Keratinocyte (primary cell): Measurements from ENCODE around the gene SCFD2. TPM values are rescaled to one million over a fixed set of nuclear protein-coding genes. Genes with fewer than 3 reads are reported as not detected.

Experiments used
- DNase-seq: peaks from one replicate; pipeline ENCODE4 v3.0.0-alpha.2; 2011; ENCODE audit warnings: low read depth, missing footprints, low spot score
- FAIRE-seq: peaks from 2 replicates; lab custom pipeline; 2011; peaks lifted over from hg19 to GRCh38; lab: Jason Lieb, UNC
- H2AFZ ChIP-seq: 2 replicates; pipeline ENCODE4 v1.6.0; 2012; ENCODE audit warnings: low read length, control low read depth, inconsistent platforms; ENCODE audit not compliant: control insufficient read depth
- H3K27ac ChIP-seq: 2 replicates; pipeline ENCODE4 v1.5.1; 2011; ENCODE audit warnings: low read length; ENCODE audit not compliant: control insufficient read depth, insufficient read depth
- H3K27me3 ChIP-seq: 3 replicates; pipeline ENCODE4 v1.6.0; 2011; ENCODE audit warnings: low read length; ENCODE audit not compliant: control insufficient read depth, insufficient read depth; ENCODE audit errors: extremely low read depth
- H3K36me3 ChIP-seq, 2 experiments: 2 replicates in 1 of 2; 3 replicates in 1 of 2; pipeline ENCODE4 v1.5.1; 2011; ENCODE audit warnings: low read length in 2 of 2, mild to moderate bottlenecking in 1 of 2; ENCODE audit not compliant: control insufficient read depth in 2 of 2, insufficient read depth in 2 of 2; ENCODE audit errors: extremely low read depth in 1 of 2
- H3K4me1 ChIP-seq: 3 replicates; pipeline ENCODE4 v1.5.1; 2011; ENCODE audit warnings: low read length; ENCODE audit not compliant: control insufficient read depth, insufficient read depth; ENCODE audit errors: extremely low read depth
- H3K4me2 ChIP-seq: 3 replicates; pipeline ENCODE4 v1.6.0; 2011; ENCODE audit warnings: low read depth, low read length; ENCODE audit not compliant: control insufficient read depth, insufficient read depth; ENCODE audit errors: extremely low read depth
- H3K4me3 ChIP-seq, 3 experiments: fragments of 200-600 bp in 1 of 3; sonication (generic) in 1 of 3; 2 replicates in 2 of 3; 3 replicates in 1 of 3; pipeline ENCODE4 v1.5.1; 2011 to 2016; ENCODE audit warnings: low read length in 3 of 3, mild to moderate bottlenecking in 3 of 3, control low read depth in 2 of 3, inconsistent platforms in 1 of 3, low read depth in 1 of 3, mixed read lengths in 1 of 3, mixed run types in 1 of 3, moderate library complexity in 1 of 3; ENCODE audit not compliant: control insufficient read depth in 2 of 3, insufficient read depth in 2 of 3; ENCODE audit errors: extremely low read depth in 1 of 3
- H3K79me2 ChIP-seq: 2 replicates; pipeline ENCODE4 v1.6.0; 2012; ENCODE audit warnings: low read length; ENCODE audit not compliant: control insufficient read depth, insufficient read depth
- H3K9ac ChIP-seq: 3 replicates; pipeline ENCODE4 v1.6.0; 2011; ENCODE audit warnings: low read length; ENCODE audit not compliant: control insufficient read depth, insufficient read depth; ENCODE audit errors: extremely low read depth
- H3K9me1 ChIP-seq: 3 replicates; pipeline ENCODE4 v1.6.0; 2011; ENCODE audit warnings: low read length; ENCODE audit not compliant: control insufficient read depth, insufficient read depth; ENCODE audit errors: extremely low read depth
- H3K9me3 ChIP-seq: 2 replicates; pipeline ENCODE4 v1.5.1; 2012; ENCODE audit warnings: low read depth, low read length; ENCODE audit not compliant: control insufficient read depth
- H4K20me1 ChIP-seq: 3 replicates; pipeline ENCODE4 v1.6.0; 2011; ENCODE audit warnings: low read length; ENCODE audit not compliant: control insufficient read depth, insufficient read depth; ENCODE audit errors: extremely low read depth
- EZH2 ChIP-seq: IDR thresholded peaks from one replicate; pipeline ENCODE4 v1.6.1; 2012; ENCODE audit warnings: inconsistent platforms, mild to moderate bottlenecking, low read length, moderate library complexity
- dilution Hi-C: fragments of 300-500 bp; cut with MboI; formaldehyde crosslinking; loops from one replicate; pipeline ENCODE4 v1.7.0; 2020; ENCODE audit warnings: low sequenced_read_pairs; ENCODE audit not compliant: extremely low pct_ligation_motif_present
- polyA plus RNA-seq, 5 experiments: library from polyadenylated mRNA; depleted of rRNA in 3 of 5; stranded (reverse) in 3 of 5; stranded (forward) in 1 of 5; unstranded in 1 of 5; fragments of >200 nt; gene quantifications; 1 replicate in 1 of 5; 2 replicates in 3 of 5; 3 replicates in 1 of 5; pipeline versions ENCODE4 v1.2.1 to v1.2.3, GENCODE V29; 2011 to 2012; ENCODE audit warnings: missing spikeins in 2 of 5, low read depth in 1 of 5, low replicate concordance in 1 of 5
- TF ChIP-seq, protein P1 (sequence below), 3 experiments: IDR thresholded peaks in 1 of 3; conservative IDR thresholded peaks in 1 of 3; optimal IDR thresholded peaks in 1 of 3; 2 replicates in 2 of 3; 3 replicates in 1 of 3; pipeline versions ENCODE3 to v1.5.1; 2011; ENCODE audit warnings: low read length in 3 of 3, mild to moderate bottlenecking in 3 of 3, moderate library complexity in 2 of 3, control low read depth in 1 of 3, inconsistent platforms in 1 of 3; ENCODE audit not compliant: insufficient read depth in 2 of 3; ENCODE audit errors: extremely low read depth in 1 of 3

SCFD2 gene
- polyA plus RNA-seq, 1 donor (not counting 4 experiments of a cell fraction or from before 2014, with no cell fraction given) = 13.9 TPM

DNA sequence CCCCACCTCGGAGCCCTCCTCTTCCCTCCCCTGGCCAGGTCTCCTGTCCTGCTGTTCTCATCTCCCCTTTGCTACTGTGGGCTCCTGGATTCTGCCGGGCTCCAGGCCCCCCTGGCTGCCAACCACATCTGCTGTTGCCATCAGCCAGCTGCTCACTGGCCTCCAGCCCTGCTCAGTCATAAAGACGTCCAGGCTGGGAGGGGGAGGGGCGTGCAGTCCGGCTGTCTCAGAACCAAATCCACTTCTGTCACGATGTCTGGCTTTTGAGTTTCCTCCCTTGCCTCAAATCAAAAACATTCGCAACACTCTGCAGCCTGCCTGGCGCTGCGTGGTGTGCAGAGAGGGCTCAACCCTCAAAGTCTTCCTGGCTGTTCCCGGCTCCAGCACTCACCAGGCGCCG lies 496.7 kb downstream of the SCFD2 start:
- no peaks in the 10 kb centered on the region for H3K27me3 ChIP-seq
- FAIRE-seq (no peak), DNase-seq (no peak)
- H2AFZ ChIP-seq = no peak overlapping the region
- H3K9me1 ChIP-seq = no peaks in the 10 kb centered on the region
- TF ChIP-seq, protein P1, sequence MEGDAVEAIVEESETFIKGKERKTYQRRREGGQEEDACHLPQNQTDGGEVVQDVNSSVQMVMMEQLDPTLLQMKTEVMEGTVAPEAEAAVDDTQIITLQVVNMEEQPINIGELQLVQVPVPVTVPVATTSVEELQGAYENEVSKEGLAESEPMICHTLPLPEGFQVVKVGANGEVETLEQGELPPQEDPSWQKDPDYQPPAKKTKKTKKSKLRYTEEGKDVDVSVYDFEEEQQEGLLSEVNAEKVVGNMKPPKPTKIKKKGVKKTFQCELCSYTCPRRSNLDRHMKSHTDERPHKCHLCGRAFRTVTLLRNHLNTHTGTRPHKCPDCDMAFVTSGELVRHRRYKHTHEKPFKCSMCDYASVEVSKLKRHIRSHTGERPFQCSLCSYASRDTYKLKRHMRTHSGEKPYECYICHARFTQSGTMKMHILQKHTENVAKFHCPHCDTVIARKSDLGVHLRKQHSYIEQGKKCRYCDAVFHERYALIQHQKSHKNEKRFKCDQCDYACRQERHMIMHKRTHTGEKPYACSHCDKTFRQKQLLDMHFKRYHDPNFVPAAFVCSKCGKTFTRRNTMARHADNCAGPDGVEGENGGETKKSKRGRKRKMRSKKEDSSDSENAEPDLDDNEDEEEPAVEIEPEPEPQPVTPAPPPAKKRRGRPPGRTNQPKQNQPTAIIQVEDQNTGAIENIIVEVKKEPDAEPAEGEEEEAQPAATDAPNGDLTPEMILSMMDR (optimal IDR thresholded peaks at IDR 0.05 in 1 of 3, IDR thresholded peaks at IDR 0.05 in 1 of 3, conservative IDR thresholded peaks at IDR 0.05 in 1 of 3; ENCODE audit: extremely low read depth in 1 of 3, insufficient read depth in 2 of 3, low read length in 3 of 3) = no peak
- TF ChIP-seq EZH2 = no peak
- H3K9ac ChIP-seq = no peak overlapping the region
- no peak overlapping the region for H3K4me3 ChIP-seq
- H4K20me1 ChIP-seq = no peaks in the 10 kb centered on the region
- H3K79me2 ChIP-seq = no peaks in the 10 kb centered on the region
- H3K36me3 ChIP-seq = no peaks in the 10 kb centered on the region
- no peaks in the 10 kb centered on the region for H3K9me3 ChIP-seq
- H3K4me1 ChIP-seq = no peaks in the 10 kb centered on the region
- dilution Hi-C loops = no loop called here
- H3K27ac ChIP-seq = no peak overlapping the region
- H3K4me2 ChIP-seq = no peak overlapping the region

DNA sequence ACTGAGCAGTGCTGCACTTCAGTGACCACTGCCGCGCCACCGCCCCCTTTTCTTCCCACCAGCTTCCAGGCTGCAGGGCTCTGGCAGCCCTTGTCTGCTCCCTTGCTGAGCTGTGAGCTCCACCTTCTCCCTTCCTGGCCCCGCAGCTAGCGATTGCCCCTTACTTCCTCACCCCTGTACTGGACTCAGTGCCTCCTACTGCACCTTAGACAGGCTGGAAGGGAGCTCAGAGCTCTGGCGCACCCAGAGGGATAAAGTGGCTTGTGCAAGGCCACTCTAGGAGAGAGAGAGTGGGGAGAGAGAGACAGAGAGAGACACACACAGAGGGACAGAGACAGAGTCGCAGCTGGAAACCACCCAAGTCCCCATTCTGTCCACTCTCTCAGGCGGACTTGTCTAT lies 497.7 kb downstream of the SCFD2 start:
- Histone ChIP-seq H3K27me3 (no peaks in the 10 kb centered on the region), H3K4me2 (no peak overlapping the region), H3K4me1 (peaks cover under 1% of the 10 kb centered on the region), H3K27ac (no peak overlapping the region), H3K4me3 (no peak overlapping the region), H3K9me1 (no peaks in the 10 kb centered on the region), H3K79me2 (no peaks in the 10 kb centered on the region), H4K20me1 (no peaks in the 10 kb centered on the region), H3K9me3 (no peaks in the 10 kb centered on the region), H3K36me3 (no peaks in the 10 kb centered on the region), H3K9ac (no peak overlapping the region), H2AFZ (no peak overlapping the region)
- TF ChIP-seq EZH2 = no peak
- TF ChIP-seq, protein P1 (optimal IDR thresholded peaks at IDR 0.05 in 1 of 3, IDR thresholded peaks at IDR 0.05 in 1 of 3, conservative IDR thresholded peaks at IDR 0.05 in 1 of 3; ENCODE audit: extremely low read depth in 1 of 3, insufficient read depth in 2 of 3, low read length in 3 of 3) = peak in 1 of 3 experiments; percentile 1
- no peak for FAIRE-seq
- dilution Hi-C loops = no loop called here
- DNase-seq = no peak
